Activated CD8-positive, alpha-beta memory T cell treated with anti-CD3 and anti-CD28 coated beads for 1 hour (primary cell): ENCODE results near the gene SMURF1.

Experiments used
- DNase-seq, 2 donors: peaks; one replicate each; pipeline ENCODE4 v3.0.0-alpha.2; 2020; ENCODE audit warnings: low read depth in 1 of 2; ENCODE audit errors: extremely low read depth in 1 of 2

Gene SMURF1

GRCh38 chr7:99098824-99099498, 44.9 kb downstream of the SMURF1 start:
- DNase-seq = no peak

- no peak for DNase-seq
These were observed 45.6 kb downstream of the SMURF1 start for GRCh38 chr7:99098286-99098823.

- no peak for DNase-seq
These were observed 46.2 kb downstream of the SMURF1 start for GRCh38 chr7:99097730-99098129.

DNA sequence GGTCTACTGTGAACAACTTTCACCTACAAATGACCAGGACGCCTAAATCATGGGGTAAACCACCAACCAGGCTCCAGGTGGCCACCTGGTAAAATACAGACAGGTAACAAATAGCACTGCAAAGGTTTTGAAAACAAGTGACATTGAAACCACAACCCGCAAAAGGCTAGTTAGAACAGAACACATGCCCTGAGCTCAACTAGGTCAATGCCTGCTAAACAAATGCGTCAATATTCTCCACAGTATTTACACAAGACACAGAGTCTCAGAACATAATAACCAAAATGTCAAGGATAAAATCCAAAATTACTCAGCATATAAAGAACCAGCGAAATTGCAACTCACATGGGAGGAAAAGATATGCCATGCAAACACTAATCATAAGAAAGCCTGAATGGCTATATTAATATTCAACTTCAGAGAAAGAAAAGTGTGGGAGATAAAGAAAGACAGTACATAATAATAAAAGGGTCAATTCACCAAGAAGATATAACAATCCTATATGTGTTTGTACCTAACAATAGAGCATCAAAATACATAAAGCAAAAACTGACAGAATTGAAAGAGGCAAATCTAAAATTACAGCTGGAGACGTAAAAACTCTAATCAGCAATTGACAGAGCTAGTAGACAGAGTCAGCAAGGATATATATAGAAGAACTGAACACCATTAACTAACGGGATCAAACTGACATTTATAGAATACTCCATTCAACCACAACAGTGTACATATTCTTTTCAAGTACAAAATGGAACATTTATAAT, 47.6 kb downstream of the SMURF1 start:
- no peak for DNase-seq

DNA sequence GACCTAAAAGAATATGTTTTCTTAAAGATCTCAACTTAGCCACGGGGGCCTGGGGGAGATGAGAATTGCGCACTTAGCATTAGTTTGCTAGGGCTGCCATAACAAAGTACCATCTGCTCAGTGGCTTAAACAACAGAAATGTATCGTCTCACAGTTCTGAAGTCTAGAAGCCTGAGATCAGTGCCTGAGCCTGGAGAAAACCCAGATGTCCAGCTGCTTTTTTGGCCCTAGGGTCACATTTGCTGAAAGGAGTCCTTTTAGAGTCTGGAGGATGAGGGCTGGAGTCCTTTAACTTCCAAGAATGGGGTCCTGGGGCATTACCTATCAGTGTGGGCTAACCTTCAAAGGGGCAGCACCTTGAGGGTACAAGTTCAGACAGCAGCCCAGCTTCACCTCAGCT, 48.2 kb downstream of the SMURF1 start:
- no peak for DNase-seq

- no peak for DNase-seq
These were observed 49.5 kb downstream of the SMURF1 start for GRCh38 chr7:99094401-99094800.

DNA sequence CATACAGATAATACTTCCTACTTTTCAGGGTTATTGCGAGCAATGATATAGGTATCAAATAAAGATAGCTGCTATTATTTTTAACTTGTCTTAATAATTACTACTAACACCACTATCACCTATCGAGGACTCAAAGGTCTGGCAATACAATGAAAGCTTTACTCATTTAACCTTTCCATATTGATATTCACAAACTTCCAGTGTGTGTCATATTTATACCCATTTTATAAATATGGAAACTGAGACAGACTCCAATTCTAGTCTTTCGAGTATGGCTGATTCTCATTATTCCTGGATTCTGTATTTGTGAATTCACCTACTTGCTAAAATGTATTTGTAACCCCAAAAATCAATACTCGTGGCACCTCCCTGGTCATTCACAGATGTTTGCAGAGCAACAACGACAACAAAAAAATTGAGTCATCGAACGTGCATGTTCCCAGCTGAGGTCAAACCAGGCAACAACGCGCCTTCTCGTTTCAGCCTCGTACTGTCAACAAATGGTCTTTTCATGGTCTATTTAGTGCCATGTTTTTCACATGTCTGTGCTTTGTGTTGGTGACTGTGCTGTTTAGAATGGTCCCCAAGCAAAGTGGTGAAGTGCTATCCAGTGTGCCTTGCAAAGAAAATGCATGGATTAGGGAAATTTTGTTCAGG, 51.7 kb downstream of the SMURF1 start:
- no peak for DNase-seq

GRCh38 chr7:99090771-99091542, 53.0 kb downstream of the SMURF1 start:
- DNase-seq = no peak

DNA sequence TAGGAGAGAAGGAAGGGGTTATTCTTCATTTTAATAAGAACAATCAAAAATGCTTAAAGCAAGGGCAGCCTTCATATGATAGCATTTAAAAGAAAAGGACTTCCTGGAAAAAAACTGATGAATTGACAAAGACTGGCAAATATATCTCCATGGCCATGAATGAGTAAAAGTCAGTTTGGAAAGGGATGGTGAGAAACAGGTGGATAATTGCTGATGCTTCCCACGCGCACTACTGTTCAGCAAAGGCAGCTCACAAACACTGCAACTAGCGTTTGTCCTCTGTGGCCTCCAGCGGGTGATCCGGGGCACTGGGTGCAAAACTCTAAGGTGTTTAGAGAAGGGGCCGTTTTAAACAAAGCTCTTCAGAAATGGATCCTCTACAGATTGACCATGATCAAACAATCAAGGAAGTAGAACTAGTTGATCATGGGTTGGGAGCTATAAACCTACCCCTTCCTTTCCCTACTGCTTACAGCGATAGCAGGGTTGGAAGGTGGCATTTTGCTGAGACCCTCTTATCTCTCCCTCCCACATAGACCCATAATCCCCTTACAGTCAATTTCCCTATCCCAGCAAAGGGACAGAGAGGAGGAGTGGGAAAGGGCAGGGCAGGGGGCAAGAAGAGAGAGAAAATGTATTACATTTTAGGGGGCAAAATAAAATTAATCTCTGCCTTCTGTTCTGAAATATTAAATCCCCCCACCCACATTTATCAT, 53.8 kb downstream of the SMURF1 start:
- DNase-seq = no peak

- DNase-seq = no peak
These were observed 57.0 kb downstream of the SMURF1 start for GRCh38 chr7:99086944-99087343.

GRCh38 chr7:99086532-99086931, 57.4 kb downstream of the SMURF1 start:
- DNase-seq = no peak

GRCh38 chr7:99083733-99084132, 60.2 kb downstream of the SMURF1 start:
- DNase-seq = no peak

DNA sequence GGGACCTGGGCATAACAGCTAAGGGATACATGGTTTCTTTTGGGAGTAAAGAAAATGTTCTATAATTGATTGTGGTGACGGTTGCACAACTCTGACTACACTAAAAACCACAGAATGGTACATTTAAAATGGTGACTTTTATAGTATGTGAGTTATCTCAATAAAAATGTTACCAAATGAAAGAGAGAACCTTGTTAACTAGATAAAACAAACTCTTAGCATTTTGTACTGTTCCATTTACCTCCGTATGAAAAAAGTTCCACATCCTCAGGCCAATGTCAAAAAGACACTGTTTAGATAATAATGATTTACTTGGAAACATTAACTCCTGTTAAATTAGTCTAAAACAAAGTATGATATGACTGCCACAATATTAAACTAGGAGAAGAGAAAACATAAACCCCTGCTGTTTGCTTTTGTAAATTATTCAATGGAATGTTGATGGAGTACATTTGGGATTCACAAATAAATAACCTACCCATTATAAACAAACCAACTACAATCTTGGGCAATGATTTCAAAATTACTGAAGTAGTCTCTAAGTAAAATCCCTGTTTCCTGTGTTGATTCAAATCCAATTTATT, 60.7 kb downstream of the SMURF1 start:
- DNase-seq = no peak

GRCh38 chr7:99080679-99081078, 63.2 kb downstream of the SMURF1 start:
- no peak for DNase-seq

- no peak for DNase-seq
These were observed 64.8 kb downstream of the SMURF1 start for GRCh38 chr7:99079104-99079503.

DNA sequence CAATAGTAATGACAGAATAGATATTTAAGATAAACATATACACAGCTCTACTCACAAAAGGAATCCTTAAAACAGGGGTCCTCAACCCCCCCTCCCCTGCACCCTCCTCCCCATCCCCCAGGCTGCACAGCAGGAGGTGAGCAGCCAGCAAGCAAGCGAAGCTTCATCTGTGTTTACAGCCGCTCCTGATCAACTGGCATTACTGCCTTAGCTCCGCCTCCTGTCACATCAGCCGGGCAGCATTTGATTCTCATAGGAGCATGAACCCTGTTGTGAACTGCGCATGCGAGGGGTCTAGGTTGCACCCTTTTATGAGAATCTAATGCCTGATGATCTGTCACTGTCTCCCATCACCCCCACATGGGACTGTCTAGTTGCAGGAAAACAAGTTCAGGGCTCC, 65.5 kb downstream of the SMURF1 start:
- no peak for DNase-seq

DNA sequence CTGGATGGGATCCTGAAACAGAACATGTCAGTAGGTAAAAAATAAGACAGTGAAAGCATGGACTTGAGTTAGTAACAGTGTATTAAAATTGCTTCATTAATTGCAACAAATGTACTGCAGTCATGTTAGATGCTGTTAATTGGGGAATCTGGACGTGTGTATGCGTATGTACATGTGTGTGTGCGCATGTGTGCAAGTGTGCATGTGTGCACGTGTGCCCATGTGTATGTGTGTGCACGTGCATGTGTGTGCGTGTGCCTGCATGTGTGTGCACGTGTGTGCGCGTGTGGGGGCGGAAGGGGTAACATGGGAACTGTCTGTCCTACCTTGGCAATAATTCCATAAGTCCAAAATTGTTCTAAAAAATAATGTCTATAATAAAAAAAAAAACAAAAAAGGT, 67.3 kb downstream of the SMURF1 start:
- DNase-seq = no peak

DNA sequence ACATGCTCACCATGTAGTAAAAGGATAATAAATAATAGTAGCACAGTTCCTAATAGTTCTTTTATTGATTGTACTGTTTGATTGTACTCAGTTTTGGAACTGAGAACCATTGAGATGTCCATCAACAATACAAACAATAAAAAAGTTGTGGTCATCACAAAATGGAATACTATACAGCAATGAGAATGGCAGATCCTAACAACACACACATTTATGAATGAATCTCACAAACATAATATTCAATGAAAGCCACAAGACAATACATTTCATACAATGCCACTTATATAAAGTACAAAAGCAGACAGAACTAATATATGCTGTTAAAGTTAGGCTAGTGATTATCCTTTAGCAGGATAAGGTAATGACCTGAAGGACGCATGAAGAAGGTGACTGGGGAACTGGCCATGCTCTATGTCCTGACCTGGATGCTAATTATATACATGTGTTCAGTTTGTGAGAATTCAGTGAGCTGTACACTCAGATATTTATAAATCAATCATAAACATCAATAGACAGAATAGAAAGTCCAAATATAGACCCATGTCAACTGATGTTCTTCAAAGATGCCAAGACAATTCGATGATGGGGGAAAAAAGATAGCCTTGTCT, 70.0 kb downstream of the SMURF1 start:
- no peak for DNase-seq

- DNase-seq = no peak
These were observed 71.8 kb downstream of the SMURF1 start for GRCh38 chr7:99072126-99072525.

DNA sequence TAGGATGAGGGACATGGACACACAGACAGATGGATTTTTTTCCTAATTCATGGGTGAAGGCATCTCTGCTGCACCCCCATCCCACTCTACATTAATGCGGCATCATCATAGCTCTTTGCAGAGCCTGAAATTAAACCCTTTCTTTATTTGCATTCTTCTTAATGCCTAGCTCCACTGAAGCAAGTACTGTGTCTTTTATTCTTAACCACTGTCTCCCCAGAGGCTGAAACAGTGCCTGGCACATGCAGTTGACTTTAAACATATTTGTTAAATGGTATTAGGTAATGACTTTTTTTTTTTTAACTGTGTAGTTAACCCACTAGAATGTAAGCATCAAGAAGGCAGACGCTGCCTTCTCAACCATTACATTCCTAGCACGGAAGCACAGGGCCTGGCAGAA, 73.5 kb downstream of the SMURF1 start:
- no peak for DNase-seq
